Occipital lobe (tissue), 2 donors: ENCODE results near the gene CNTN1. TPM values are rescaled to one million over a fixed set of nuclear protein-coding genes. Genes with fewer than 3 reads are reported as not detected.
A peak's percentile ranks its signal among the peaks of the same experiment; 100 is the strongest.

Experiments used
- DNase-seq: peaks from one replicate; lab custom pipeline; 2025; lab: John Stamatoyannopoulos, UW
- total RNA-seq: library from RNA; depleted of rRNA; stranded (reverse); fragments of >200 nt; gene quantifications from one replicate; pipeline ENCODE4 v1.2.3, GENCODE V29; 2014

CNTN1 gene
- 385 TPM for total RNA-seq

DNA sequence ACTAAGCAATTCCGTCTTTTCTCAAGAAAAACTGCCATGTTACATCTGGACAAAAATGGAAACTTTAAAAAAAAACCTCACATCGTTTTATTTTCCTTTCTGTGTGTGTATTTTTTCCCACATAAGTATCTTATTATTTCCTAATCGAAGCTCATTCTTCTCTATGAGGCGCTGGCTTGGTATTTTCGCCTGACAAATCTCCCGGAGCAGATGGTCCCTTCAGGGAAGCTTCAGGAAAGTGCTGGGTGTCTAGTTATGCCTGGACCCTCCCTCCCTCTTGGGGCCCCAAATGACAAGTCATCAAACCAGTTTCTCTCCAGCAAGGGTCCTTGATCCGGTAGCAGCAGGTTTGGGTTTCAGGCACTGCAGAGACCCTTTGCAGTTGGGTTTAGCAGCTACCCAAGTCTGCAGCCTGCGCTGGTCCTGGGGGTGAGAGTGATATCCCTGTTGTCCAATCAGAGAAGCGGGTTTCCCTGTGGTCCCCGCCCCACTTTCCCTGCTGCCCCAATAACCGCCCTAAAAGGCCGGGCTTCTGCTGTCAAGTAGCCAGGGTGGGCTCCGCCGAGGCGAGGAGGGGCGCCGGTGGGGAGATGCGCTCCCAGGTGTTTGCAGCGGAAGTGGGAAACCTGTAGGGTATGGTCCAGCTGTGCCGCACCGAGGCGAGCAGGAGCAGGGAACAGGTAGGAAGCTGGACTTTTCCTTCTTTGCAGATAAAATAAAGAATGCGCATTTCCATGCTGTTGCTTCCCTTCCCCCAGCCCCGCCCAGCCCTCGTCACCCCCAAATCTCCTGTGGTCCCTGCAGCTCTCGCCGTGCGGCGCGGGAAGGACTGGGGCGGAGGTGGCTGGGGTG is at the start of gene CNTN1:
Gene CNTN1 (plus strand): TSS at position 527 of the 852 bp plus-strand sequence.
- DNase-seq: peak; percentile 82

DNA sequence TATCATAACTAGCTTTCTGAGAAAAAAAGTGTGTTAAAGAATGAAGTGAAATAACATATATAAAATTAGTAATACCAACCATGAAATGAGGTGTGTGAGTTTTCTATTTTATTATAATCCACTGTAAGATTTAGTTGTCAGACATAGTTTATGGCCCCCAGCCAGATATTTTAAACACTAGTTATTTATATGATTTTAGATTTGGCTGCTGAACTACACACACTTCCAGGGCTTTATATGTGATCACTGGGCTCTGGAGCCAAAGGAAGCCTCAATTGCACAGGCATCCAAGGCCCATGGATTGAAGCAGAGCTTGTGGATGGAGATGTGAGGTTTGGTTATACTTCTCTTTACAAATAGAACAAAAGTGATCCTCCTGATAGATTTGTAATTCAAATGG is 48.7 kb upstream of the CNTN1 start:
- DNase-seq: no peak

DNA sequence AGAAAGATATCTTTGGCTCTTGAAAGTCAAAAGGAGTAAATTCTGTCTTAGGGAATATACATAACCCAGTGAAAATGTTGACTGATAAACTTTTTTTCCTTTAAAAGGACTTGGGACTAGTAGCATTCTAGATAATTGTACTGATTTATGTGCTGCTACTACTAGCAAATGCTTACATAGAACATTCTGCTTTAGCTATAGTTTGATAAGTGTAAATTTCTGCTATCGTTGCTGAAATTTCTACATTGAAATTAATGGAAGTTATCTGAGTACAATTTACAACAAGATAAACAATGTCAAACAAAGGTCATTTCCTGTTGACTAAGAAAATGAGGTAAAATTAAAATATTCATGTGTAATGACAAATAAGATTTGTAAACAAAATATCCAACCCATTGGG is 48.3 kb upstream of the CNTN1 start:
- DNase-seq: no peak

DNA sequence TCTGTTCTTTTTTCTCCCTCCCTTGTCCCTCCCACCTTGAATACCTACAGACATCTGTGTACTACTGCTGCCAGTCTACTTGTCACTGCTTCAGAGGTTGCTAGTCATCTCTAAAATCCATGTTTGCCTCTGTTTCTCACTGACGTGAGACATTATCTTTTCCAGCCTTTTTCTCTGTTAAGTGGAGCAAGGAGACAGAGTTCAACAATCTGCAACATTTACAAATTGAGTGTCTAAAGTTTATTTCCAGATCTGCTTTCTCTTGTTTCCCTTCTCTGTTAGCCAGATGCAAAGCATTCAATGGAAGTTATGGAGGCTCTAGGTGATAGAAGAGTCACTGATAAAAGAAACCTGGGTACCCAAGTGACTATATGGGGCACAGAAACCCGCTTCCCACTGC is 47.5 kb upstream of the CNTN1 start:
- DNase-seq: no peak

DNA sequence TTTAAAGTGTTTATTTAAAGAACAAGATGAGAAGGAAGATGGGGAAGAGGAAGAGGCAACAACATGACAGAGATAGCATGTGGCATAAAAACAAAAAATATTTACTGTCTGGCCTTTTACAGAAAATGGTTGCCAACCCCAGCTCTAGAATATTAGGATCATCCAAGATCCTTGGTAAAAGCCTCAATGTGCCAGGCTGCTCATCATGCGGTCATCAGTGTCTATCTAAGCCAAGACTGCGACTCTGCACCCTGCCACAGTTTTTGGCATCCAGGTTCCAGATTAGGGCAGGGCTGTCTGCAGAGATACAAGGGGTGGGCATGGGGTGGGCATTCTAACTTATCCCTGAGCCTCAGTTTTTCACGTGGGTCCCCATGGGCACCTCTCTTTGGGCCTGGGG is 46.9 kb upstream of the CNTN1 start:
- no peak for DNase-seq

DNA sequence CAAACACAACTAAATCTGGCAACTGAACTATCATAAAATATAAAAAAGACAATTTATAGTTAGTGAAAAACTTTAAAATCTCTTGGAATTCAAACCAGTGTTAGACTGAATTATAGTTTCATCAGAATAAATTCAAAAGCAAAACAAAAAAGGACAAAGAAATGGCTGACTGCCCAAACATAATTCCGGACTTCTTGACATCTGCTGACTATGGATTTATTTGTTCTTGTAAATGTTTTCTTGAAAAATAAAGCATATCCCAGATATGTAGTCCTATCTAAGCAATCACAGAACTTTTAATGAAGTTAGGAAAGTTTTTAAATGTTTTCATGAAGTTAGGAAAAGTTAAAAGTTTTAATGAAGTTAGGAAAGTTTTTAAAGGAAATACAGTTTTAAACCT is 45.8 kb upstream of the CNTN1 start:
- no peak for DNase-seq

DNA sequence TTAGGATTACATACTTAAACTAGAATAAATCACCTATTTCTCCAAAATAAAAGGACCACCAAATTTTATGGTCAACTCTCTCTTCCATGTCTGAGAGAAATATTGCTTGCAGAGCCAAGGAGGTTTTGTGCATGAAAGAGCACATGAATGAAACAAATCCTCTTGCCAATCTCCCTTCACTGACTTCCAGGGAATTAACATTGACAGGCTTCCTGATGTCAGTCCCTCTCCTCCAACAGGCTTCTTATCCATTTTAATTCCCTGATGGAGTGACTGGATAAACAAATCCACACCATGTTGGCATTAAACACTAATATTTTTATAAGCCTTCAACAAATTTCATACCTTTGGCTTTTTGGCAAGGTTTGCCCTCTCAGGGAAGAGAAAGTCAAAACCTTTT is 45.3 kb upstream of the CNTN1 start:
- DNase-seq: no peak

DNA sequence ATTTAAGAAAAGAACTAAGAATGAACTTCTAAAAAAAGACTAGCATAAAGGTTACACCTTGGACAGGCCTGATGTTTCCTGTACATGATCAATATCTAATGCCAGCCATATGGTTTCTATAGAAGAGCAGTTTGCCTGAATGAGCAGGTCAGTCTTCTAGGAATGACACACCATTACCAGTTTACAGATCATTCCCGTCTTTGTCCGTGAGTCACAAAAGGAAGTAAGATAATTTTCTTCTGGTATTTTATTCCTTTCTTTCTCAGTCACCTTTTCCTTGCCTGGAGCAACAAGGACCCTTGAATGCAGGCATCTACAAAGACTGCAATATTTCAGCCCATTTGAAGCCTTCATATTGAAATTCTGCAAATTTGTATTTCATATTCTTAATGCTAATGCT is 44.6 kb upstream of the CNTN1 start:
- no peak for DNase-seq

DNA sequence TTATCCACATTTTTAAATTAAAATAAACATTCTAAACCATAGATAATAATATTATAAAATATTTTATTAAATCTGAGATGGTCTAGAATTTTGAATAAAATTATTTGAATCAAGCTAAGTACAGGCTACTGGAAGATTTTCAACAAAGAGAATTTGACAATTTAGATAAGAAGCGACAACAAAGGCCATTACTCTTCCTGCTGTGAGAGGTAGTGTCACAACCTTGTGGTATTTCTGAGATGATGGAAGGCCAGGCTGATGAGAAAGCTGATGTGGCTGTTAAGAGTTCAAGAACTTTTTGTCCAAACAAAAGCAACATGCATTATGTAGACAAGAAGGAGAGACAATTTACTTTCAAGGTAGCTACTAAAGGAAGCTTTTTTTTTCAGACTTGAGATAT is 43.7 kb upstream of the CNTN1 start:
- no peak for DNase-seq

DNA sequence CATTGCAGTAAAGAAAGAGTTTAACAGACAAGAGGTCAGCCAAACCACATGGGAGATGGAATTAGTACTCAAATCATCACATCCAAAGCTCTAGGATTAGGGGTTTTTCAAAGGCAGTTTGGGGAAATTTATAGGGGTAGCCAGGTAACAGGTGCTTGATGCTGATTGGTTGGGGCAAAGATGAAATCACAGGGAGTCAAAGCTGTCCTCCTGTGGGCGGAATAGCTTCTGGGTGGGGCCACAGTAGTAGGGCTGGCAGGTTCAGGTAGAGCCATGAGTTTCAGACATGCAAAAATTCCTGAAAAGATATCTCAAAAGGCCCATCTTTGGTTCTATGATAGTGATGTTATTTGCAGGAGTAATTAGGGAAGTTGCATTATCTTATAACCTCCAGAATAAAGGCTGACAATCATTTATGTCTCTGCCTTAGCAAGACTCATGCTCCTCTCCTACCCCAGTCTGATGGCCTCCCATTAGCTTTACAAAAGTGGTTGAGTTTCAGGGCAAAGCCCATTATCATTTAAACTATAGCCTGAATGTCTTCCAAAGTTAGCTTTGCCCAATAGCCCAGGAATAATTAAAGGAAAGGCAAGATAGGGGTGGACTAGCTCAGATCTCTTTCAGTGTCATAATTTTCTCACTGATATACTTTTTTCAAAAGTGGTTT is 42.1 kb upstream of the CNTN1 start:
- DNase-seq: no peak

DNA sequence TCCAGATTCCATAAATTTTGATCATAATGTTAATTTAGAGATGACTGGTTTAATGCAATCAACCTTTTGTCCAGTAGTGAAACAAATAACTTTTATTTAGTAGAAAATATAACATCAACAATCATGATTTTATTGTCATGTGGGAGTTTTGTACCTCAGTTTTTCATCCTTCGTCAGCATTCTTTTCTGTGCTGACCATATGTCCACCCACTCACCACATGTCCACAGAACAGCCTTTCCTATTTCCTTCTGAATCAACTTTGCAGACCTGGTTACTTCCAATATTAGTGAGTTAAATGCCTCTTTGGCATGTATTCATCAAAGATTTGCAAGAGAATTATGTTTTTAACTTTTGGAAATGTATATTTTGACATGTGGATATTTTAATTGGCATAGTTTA is 36.8 kb upstream of the CNTN1 start:
- DNase-seq: no peak

DNA sequence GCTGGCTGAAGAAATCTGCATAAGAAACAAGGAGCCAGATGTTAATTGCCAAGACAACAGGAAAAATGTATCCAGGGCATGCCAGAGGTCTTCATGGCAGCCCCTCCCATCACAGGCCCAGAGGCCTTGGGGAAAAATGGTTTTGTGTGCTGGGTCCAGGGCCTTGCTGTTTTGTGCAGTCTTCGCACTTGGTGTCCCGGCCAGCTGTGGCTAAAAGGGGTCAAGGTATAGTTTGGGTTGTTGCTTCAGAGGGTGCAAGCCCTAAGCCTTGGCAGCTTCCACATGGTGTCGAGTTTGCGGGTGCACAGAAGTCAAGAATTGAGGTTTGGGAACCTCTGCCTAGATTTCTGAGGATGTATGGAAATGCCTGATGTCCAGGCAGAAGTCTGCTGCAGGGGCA is 29.9 kb upstream of the CNTN1 start:
- DNase-seq: no peak

DNA sequence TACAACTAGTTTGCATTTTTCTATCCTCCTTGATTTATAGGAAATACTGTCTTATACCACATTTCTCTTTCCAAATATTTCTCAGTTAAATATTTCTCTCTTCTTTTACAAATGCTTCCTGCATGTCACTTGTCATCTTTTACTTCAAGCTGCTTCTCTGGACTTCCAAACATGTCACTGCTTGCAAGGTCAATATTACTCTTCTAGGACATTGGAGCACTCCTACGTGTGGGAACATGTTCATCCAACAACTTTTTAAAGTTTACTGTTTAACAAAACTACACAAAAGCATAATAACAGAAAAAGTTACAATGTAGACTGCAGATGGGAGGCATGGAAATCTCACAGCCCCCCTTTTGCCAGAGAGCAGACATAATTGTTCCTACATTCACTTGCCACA is 28.5 kb upstream of the CNTN1 start:
- no peak for DNase-seq

DNA sequence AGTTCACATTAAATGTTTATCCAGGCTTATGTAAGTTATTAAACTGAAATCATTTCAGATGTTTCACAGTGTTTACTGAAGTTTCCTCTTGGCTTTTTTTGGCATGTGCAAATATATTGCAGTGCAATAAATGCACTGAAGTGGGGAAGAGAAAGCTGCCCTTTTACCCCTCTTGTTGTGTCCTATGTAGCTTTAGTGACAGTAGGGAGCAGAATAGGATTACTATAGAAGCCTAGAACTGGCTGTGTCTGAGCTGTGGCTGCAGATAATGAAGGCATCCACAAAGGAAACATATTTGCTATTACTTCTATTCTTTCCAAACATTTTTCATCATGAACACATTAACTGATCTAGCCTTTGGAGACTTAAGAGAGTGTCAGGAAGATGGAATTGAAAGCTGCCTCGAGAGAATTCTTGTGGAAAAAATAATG is 24.1 kb upstream of the CNTN1 start:
- no peak for DNase-seq

DNA sequence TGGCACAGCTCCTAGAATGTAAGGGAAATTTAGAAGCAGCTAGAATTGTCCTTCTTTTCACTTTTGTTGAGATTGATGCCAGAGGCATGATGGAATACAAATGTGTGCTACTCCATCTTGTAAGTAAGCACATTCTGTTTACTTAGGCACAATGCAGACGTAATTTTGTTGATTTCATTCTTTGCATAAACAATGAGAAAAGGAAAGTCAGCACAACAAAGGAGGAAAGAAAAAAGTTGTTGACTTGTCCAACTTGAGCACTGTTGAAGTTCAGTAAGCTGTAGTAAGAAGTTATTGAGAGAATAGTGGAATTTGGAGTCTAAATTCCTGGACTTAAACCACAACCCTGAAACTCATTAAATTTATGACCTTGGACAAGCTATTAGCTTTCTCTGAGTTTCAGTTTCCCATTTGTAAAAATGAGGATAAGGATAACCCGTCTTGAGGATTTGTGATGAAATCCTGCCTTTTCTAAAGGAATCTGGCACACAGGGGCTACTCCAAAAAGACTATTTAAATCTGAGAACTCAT is 19.4 kb upstream of the CNTN1 start:
- no peak for DNase-seq

DNA sequence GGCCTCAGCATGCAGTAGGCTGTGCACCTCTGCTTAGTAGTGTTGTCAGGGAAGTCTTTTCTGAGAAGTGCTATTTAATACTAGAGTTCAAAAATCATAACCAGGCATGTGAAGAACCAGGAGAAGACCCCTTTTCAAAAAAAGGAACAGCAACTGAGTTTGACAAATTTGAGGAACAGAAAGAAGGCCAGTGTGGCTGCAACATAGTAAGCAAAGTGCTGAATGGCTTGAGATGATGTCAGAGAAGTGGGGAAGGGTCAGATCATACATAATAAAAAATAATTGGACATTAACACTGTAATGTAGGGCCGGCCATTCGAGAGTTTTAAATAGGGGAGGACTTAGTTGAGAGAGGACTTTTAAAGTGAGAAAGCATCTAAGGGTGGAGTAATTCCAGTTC is 11.1 kb upstream of the CNTN1 start:
- DNase-seq: no peak

DNA sequence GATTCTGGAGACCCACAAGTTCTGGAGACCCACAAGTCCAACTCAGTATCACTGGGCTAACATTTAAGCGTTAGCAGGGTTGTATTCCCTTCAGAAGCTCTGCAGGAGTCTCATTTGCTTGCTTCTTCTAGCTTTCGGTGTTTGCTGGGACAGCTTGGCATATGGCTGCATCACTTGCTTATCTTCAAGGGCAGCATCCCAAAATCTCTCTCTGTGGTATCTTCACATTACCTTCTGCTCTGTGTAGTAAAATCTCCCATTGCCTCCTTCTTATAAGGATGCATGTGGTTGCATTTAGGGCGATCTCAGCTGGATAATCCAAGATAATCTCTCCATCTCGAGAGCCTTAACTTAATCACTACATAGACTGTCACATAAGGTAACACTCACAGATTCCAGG is 7.3 kb upstream of the CNTN1 start:
- no peak for DNase-seq

DNA sequence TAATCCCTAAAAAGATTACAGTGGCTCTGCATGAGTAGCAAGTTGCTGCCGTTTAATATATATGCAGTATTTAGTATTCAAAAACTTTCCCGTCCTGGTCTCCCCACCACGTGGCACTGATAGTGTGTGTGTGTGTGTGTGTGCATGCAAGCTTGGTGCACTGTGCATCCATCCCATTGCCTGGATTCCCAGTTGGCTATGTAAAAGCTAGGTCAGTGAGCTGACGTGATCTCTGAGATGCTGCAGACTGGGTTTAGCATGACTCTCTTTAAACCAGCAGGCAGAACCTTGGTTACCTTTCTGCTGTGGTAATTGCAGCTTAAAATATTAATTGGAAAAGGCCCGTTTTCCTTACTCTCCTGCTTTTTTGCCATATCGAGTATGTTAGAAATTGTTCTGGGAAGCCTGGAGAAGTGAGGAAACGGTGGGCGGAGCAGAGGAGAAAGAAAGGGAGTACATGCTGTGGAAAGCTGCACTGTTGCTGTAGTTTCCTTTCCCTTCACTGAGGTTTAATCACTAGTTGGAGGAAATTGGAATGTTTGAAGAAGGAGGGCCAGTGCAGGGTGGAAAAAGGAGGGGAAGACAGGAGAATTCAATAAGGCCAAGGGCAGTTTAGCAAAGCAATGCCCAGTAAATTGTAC is 4.0 kb upstream of the CNTN1 start:
- no peak for DNase-seq

DNA sequence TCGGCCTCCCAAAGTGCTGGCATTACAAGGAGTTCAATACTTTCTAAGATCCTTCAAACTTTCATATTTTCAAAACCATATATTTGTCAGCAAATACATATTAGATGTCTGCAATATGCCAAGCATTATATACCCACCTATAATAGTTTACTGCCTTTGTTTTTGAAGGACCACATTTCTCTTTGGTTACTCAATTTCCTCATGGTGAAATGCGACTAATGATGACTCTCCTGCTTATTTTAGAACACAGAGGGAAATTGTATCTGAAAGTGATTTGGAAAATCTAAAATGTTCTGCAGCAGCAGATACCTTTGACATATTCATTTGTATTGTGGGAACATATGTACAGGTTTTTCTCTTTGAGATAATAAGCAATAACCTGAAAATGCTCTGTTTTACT is 2.7 kb upstream of the CNTN1 start:
- no peak for DNase-seq

DNA sequence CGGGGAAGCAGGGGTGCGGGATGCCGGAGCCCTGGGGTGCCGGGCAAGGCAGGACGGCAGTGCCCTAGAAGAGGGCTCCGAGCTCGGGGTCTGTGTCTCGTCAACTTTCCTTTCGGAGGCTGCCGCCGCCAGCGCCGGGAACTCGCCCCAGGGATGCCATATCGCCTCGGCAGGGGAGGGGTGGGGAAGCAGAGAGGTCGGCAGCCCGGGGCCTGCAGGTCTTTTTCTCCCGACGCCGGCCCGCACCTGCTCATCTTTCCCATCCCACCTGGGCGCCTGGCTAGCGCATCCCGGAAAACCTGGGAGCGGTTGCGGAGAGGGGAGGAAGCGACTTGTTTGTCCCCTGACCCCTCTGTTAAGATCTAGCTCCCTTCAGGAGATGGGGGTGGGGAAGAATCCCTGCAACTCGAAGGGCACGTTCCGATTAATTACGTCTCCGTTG is 547 bp downstream of the CNTN1 start:
- DNase-seq: no peak

DNA sequence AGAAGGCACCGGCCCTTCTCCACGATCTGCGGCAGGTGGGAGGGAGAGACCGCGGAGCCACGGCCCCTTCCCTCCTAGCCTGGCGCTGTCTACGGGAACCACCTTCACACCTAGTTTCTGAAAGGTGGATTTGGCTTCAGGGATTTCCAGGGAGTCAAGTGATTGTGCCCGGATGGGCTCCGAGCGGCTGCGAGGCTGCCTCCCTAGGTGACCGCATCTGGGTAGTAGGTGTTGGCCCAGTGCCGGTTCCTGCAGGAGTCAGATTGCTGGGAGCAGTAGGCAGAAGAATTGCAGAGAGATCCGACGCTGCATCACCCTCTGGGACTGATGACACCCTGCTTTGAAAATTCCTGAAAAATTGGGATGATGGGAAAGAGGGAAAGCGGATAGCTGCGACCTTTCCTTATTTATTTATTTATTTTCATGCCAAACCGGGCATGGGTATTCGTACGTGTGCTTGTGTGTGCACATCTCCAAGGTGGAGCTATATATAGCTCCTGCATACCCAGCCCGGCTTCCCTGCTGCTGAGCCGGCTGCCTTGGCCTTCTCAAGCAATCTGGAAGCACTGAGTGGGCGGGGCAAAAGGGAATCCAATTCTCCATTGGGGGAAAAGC is 1.1 kb downstream of the CNTN1 start:
- peak; percentile 52 for DNase-seq
